ENCODE results near the gene PBX3.

PBX3 gene

GRCh38 chr9:125956102-125956501 lies 208.9 kb downstream of the PBX3 start:
- no peaks in the 10 kb centered on the region for H4K20me1 ChIP-seq (ENCODE audit: insufficient read depth, low read length, poor library complexity, severe bottlenecking)
- H3K4me3 ChIP-seq (ENCODE audit: low read length, poor library complexity, severe bottlenecking) = no peak overlapping the region
- H3K27me3 ChIP-seq (ENCODE audit: insufficient read depth, low read length, poor library complexity, severe bottlenecking) = no peaks in the 10 kb centered on the region
- H3K9ac ChIP-seq (ENCODE audit: low read depth, low read length, poor library complexity, severe bottlenecking) = no peak overlapping the region
- H2AFZ ChIP-seq (ENCODE audit: low read length) = no peak overlapping the region
- H3K4me1 ChIP-seq (ENCODE audit: insufficient read depth, low read length, poor library complexity, severe bottlenecking) = no peaks in the 10 kb centered on the region
- no peaks in the 10 kb centered on the region for H3K79me2 ChIP-seq (ENCODE audit: insufficient read depth, low read length)
- no peaks in the 10 kb centered on the region for H3K9me3 ChIP-seq (ENCODE audit: insufficient read depth, low read depth, low read length)
- H3K36me3 ChIP-seq (ENCODE audit: insufficient read depth, low read length) = peaks cover 25% of the 10 kb centered on the region; the same call in 1 of the 2 replicates
- no peak for TF ChIP-seq CTCF (conservative IDR thresholded peaks at IDR 0.05; ENCODE audit: low read length)
- no peak for TF ChIP-seq EZH2phosphoT487 (IDR thresholded peaks at IDR 0.05; ENCODE audit: borderline replicate concordance)
- no peaks in the 10 kb centered on the region for H3F3A ChIP-seq (ENCODE audit: low read depth)
- no peaks in the 10 kb centered on the region for H3K9me2 ChIP-seq (replicated peaks; ENCODE audit: low read depth, low read length)
- H3K4me2 ChIP-seq (ENCODE audit: low read depth, low read length, poor library complexity, severe bottlenecking) = no peak overlapping the region

- Histone ChIP-seq H3K9ac (ENCODE audit: low read depth, low read length, poor library complexity, severe bottlenecking) (no peak overlapping the region), H3K79me2 (ENCODE audit: insufficient read depth, low read length) (no peaks in the 10 kb centered on the region), H3K9me2 (replicated peaks; ENCODE audit: low read depth, low read length) (no peaks in the 10 kb centered on the region), H3K9me3 (ENCODE audit: insufficient read depth, low read depth, low read length) (no peaks in the 10 kb centered on the region), H3K4me2 (ENCODE audit: low read depth, low read length, poor library complexity, severe bottlenecking) (no peak overlapping the region), H3F3A (ENCODE audit: low read depth) (no peaks in the 10 kb centered on the region), H4K20me1 (ENCODE audit: insufficient read depth, low read length, poor library complexity, severe bottlenecking) (no peaks in the 10 kb centered on the region), H3K27me3 (ENCODE audit: insufficient read depth, low read length, poor library complexity, severe bottlenecking) (no peaks in the 10 kb centered on the region), H3K36me3 (ENCODE audit: insufficient read depth, low read length) (peaks cover 52% of the 10 kb centered on the region; the same call in 1 of the 2 replicates), H3K4me3 (ENCODE audit: low read length, poor library complexity, severe bottlenecking) (no peak overlapping the region), H2AFZ (ENCODE audit: low read length) (no peak overlapping the region), H3K4me1 (ENCODE audit: insufficient read depth, low read length, poor library complexity, severe bottlenecking) (no peaks in the 10 kb centered on the region)
- TF ChIP-seq CTCF (conservative IDR thresholded peaks at IDR 0.05; ENCODE audit: low read length) (no peak), EZH2phosphoT487 (IDR thresholded peaks at IDR 0.05; ENCODE audit: borderline replicate concordance) (no peak)
Observed at GRCh38 chr9:125959315-125959714, 212.1 kb downstream of the PBX3 start.

- H4K20me1 ChIP-seq (ENCODE audit: insufficient read depth, low read length, poor library complexity, severe bottlenecking) = no peaks in the 10 kb centered on the region
- H3K4me1 ChIP-seq (ENCODE audit: insufficient read depth, low read length, poor library complexity, severe bottlenecking) = no peaks in the 10 kb centered on the region
- no peak overlapping the region for H3K4me3 ChIP-seq (ENCODE audit: low read length, poor library complexity, severe bottlenecking)
- no peaks in the 10 kb centered on the region for H3K79me2 ChIP-seq (ENCODE audit: insufficient read depth, low read length)
- H3K9me2 ChIP-seq (replicated peaks; ENCODE audit: low read depth, low read length) = no peaks in the 10 kb centered on the region
- H3K4me2 ChIP-seq (ENCODE audit: low read depth, low read length, poor library complexity, severe bottlenecking) = no peak overlapping the region
- no peak overlapping the region for H3K9ac ChIP-seq (ENCODE audit: low read depth, low read length, poor library complexity, severe bottlenecking)
- no peak for TF ChIP-seq EZH2phosphoT487 (IDR thresholded peaks at IDR 0.05; ENCODE audit: borderline replicate concordance)
- no peak for TF ChIP-seq CTCF (conservative IDR thresholded peaks at IDR 0.05; ENCODE audit: low read length)
- no peaks in the 10 kb centered on the region for H3F3A ChIP-seq (ENCODE audit: low read depth)
- H3K36me3 ChIP-seq (ENCODE audit: insufficient read depth, low read length) = peaks cover 58% of the 10 kb centered on the region; the same call in 1 of the 2 replicates
- no peak overlapping the region for H2AFZ ChIP-seq (ENCODE audit: low read length)
- H3K27me3 ChIP-seq (ENCODE audit: insufficient read depth, low read length, poor library complexity, severe bottlenecking) = no peaks in the 10 kb centered on the region
- H3K9me3 ChIP-seq (ENCODE audit: insufficient read depth, low read depth, low read length) = no peaks in the 10 kb centered on the region
Observed at GRCh38 chr9:125959951-125960619, 212.9 kb downstream of the PBX3 start.
